Dermis blood vessel endothelial cell (primary cell): ENCODE measurements around the gene RUNX1. TPM values are rescaled to one million over a fixed set of nuclear protein-coding genes. Genes with fewer than 3 reads are reported as not detected.
"Not testable (repeated sequence)": the region's sequence is repeated elsewhere in the genome, so short reads cannot be mapped to it uniquely, and the experiment has no call there.

ENCODE experiments used
- DNase-seq: peaks from one replicate; pipeline ENCODE4 v3.0.0; 2010
- total RNA-seq: library from RNA; depleted of rRNA; stranded (reverse); fragments of >200 nt; gene quantifications from 2 replicates; pipeline ENCODE4 v1.2.3, GENCODE V29; 2014

RUNX1 gene
- total RNA-seq, 1 donor from 2014 or later = 1.7 TPM

GRCh38 chr21:34817821-34818661 is 231.1 kb downstream of the RUNX1 start:
- no peak for DNase-seq

- no peak for DNase-seq
Observed at GRCh38 chr21:34815831-34816705, 233.0 kb downstream of the RUNX1 start.

- no peak for DNase-seq
Observed at GRCh38 chr21:34814529-34814951, 234.6 kb downstream of the RUNX1 start.

- DNase-seq = peak; percentile 33
Observed at GRCh38 chr21:34813266-34813894, 235.7 kb downstream of the RUNX1 start.

GRCh38 chr21:34812504-34813265 is 236.4 kb downstream of the RUNX1 start:
- no peak for DNase-seq

GRCh38 chr21:34811368-34811767 is 237.7 kb downstream of the RUNX1 start:
- peak; percentile 33 for DNase-seq

- no peak for DNase-seq
Observed at GRCh38 chr21:34810786-34811185, 238.3 kb downstream of the RUNX1 start.

GRCh38 chr21:34809822-34810221 is 239.3 kb downstream of the RUNX1 start:
- no peak for DNase-seq

GRCh38 chr21:34808569-34809204 is 240.4 kb downstream of the RUNX1 start:
- DNase-seq = peak; percentile 21

GRCh38 chr21:34807881-34808568 is 241.1 kb downstream of the RUNX1 start:
- DNase-seq = peak; percentile 75

- peak; percentile 96 for DNase-seq
Observed at GRCh38 chr21:34807146-34807880, 241.8 kb downstream of the RUNX1 start.

GRCh38 chr21:34806423-34806822 is 242.7 kb downstream of the RUNX1 start:
- no peak for DNase-seq

GRCh38 chr21:34805157-34805556 is 243.9 kb downstream of the RUNX1 start:
- no peak for DNase-seq

GRCh38 chr21:34804584-34804983 is 244.5 kb downstream of the RUNX1 start:
- DNase-seq = not testable (repeated sequence)

GRCh38 chr21:34803782-34804370 is 245.2 kb downstream of the RUNX1 start:
- DNase-seq = no peak

GRCh38 chr21:34802180-34802899 is 246.8 kb downstream of the RUNX1 start:
- DNase-seq = no peak

GRCh38 chr21:34801519-34802132 is 247.5 kb downstream of the RUNX1 start:
- peak; percentile 64 for DNase-seq

GRCh38 chr21:34800797-34801518 is 248.1 kb downstream of the RUNX1 start:
- DNase-seq = no peak
